GM13977 (cell line): ENCODE data around the gene JCAD.
"Not testable (repeated sequence)": the region's sequence is repeated elsewhere in the genome, so short reads cannot be mapped to it uniquely, and the experiment has no call there.

ENCODE experiments used
- DNase-seq: peaks from one replicate; pipeline ENCODE4 v3.0.0; 2012; ENCODE audit warnings: low spot score
- in situ Hi-C: fragments of 300-500 bp; cut with MboI; formaldehyde crosslinking; loops from one replicate; pipeline ENCODE4 v1.12.0; 2022; ENCODE audit warnings: low sequenced_read_pairs, low pct_unique_long_range_greater_than_20kb, mixed read lengths, inconsistent platforms; ENCODE audit not compliant: unreplicated experiment
- TF ChIP-seq, protein P1 (sequence below): IDR thresholded peaks from 2 replicates; pipeline ENCODE4 v1.5.1; 2012; ENCODE audit warnings: mild to moderate bottlenecking, control low read depth; ENCODE audit not compliant: insufficient read depth; ENCODE audit errors: extremely low read depth, missing control alignments

The JCAD gene

GRCh38 chr10:30028738-30029030, 30.7 kb downstream of the JCAD start:
- DNase-seq, result no peak
- TF ChIP-seq, protein P1, sequence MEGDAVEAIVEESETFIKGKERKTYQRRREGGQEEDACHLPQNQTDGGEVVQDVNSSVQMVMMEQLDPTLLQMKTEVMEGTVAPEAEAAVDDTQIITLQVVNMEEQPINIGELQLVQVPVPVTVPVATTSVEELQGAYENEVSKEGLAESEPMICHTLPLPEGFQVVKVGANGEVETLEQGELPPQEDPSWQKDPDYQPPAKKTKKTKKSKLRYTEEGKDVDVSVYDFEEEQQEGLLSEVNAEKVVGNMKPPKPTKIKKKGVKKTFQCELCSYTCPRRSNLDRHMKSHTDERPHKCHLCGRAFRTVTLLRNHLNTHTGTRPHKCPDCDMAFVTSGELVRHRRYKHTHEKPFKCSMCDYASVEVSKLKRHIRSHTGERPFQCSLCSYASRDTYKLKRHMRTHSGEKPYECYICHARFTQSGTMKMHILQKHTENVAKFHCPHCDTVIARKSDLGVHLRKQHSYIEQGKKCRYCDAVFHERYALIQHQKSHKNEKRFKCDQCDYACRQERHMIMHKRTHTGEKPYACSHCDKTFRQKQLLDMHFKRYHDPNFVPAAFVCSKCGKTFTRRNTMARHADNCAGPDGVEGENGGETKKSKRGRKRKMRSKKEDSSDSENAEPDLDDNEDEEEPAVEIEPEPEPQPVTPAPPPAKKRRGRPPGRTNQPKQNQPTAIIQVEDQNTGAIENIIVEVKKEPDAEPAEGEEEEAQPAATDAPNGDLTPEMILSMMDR, result no peak
- in situ Hi-C loops, result no loop called here

GRCh38 chr10:30028006-30028737, 31.2 kb downstream of the JCAD start:
- no peak for DNase-seq
- in situ Hi-C loops, result no loop called here
- TF ChIP-seq, protein P1, result no peak

DNA sequence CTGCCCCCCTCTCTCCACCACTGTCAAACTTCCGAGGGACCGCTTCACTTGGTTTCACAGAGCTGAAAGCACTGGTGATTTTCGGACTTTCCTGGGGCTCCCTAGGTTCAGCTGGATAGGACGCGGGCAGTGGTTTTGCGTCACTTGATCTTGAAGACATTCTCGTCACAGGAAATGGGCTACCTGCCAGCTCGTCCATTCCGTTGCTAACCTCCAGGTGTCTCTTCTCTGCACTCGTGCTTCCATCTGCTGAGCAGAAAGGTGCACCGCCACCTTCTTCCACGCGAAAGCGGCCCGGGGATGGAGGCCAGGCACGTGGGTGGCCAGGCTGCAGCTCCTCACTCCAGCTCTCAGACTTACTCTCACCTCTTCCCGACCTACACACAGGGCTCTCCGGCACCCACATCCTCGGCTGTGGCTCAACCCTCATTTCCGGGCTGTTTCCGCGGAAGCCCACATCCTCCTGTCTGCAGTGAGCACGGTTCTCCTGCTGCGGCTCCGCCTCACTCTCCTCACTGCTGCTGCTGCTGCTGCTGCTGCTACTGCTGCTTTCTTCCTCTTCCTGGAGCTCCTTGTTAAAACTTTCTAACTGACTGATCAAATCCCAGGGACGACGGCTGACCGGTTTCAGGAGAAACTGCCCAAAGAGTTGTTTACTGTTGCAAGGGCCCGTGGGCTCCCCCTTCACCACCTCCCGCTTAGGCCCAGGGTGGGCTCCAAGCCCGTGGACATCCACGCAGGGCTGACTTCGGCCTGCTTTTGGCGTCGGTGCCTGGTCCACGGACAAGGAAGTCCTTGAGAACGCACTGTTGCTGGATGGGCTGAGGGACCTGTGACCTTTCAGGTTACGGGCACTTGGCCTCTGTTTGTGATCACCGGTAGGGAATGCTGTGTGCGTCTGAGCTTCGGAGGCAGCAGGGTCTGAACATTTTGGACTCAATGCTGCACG, 32.1 kb downstream of the JCAD start:
- peak; percentile 53 for DNase-seq
- TF ChIP-seq, protein P1, result no peak
- in situ Hi-C loops, result no loop called here

DNA sequence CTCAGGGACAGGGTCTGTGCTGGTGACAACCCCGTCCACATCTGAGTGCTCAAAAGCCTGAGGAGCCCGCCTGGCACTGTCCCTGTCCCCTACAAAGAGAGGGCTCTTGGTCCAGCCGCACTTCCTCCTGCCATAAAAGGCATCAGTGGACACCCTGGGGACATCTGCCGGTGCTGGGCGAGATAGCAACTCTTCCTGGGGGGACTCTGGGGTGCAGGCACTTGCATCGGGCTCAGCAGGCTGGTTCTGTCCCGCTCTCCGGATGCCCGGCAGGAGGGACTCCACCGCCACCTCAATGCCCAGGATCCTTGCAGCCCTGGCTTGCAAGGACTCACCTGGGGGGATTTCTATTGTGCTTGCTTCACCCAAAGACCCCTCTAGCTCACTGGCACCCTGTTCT, 32.8 kb downstream of the JCAD start:
- TF ChIP-seq, protein P1, result no peak
- DNase-seq, result no peak
- in situ Hi-C loops, result no loop called here

DNA sequence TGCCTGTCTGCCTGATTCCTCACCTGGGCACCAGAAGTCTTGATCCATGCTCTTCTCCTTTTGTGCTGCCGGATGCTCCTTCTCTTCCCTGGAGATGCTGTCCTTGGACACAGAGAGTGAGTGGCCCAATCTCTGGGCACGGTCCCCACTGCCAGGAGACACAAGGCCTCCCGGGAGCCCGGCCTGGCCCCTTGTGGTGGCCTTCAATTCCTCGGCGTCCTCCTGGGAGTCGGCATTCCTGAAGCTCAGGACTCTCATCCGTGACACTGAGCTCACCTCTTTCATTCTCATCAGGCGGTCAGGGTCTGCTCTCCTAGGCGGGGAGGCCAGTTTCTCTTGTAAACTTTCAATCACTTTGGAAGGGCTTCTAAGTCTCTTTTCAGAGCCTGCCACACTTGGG, 33.3 kb downstream of the JCAD start:
- TF ChIP-seq, protein P1, result no peak
- in situ Hi-C loops, result no loop called here

GRCh38 chr10:30025428-30025827, 34.0 kb downstream of the JCAD start:
- DNase-seq, in situ Hi-C loops: not testable (repeated sequence)

More for the DNA sequence above, 33.3 kb downstream of the JCAD start:
- DNase-seq, result no peak

DNA sequence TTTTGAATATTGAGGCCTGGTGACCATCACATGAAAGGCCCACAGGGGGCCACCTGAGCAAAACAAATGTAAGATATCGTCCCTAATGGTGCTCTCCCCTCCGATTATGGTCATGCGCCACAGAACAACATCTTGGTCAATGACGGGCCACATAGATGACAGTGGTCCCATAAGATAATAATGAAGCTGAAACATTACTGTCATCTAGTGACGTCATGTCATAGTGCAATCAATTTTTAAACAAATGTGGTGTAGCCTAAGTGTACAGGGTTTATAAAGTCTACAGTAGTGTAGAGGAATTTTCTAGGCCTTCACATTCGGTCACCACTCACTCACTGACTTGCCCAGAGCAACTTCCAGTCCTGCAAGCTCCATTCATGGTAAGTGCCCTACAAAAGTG, 36.8 kb downstream of the JCAD start:
- in situ Hi-C loops, result no loop called here
- no peak for DNase-seq
- TF ChIP-seq, protein P1, result no peak
